HEK293T (cell line): ENCODE results near the gene MTIF3.

Source experiments
- BHLHE40 ChIP-seq: fragments of 450-650 bp; IDR thresholded peaks from 2 replicates; pipeline ENCODE4 v1.6.1; 2016; ENCODE audit warnings: mild to moderate bottlenecking, moderate library complexity, borderline replicate concordance
- CTBP1 ChIP-seq: fragments of 450-650 bp; IDR thresholded peaks from 2 replicates; pipeline ENCODE4 v1.6.1; 2016; ENCODE audit warnings: borderline replicate concordance
- ELF4 ChIP-seq: fragments of 450-650 bp; IDR thresholded peaks from 2 replicates; pipeline ENCODE4 v1.6.1; 2017; ENCODE audit warnings: antibody characterized with exemption
- FOXA1 ChIP-seq: fragments of 450-650 bp; IDR thresholded peaks from 2 replicates; pipeline ENCODE4 v1.6.1; 2016; ENCODE audit warnings: mild to moderate bottlenecking
- FOXK2 ChIP-seq: fragments of 450-650 bp; IDR thresholded peaks from 2 replicates; pipeline ENCODE4 v1.6.1; 2016; ENCODE audit warnings: mild to moderate bottlenecking
- FOXM1 ChIP-seq: fragments of 450-650 bp; IDR thresholded peaks from 2 replicates; pipeline ENCODE4 v1.6.1; 2017; ENCODE audit warnings: mild to moderate bottlenecking, borderline replicate concordance
- SP1 ChIP-seq: fragments of 450-650 bp; IDR thresholded peaks from 2 replicates; pipeline ENCODE4 v1.6.1; 2017
- TARDBP ChIP-seq: fragments of 450-650 bp; IDR thresholded peaks from 2 replicates; pipeline ENCODE4 v1.6.1; 2016
- ZNF384 ChIP-seq: fragments of 450-650 bp; IDR thresholded peaks from 2 replicates; pipeline ENCODE4 v1.6.1; 2016
- TF ChIP-seq, protein P1 (sequence below): fragments of 450-650 bp; IDR thresholded peaks from 2 replicates; pipeline ENCODE4 v1.6.1; 2016

DNA sequence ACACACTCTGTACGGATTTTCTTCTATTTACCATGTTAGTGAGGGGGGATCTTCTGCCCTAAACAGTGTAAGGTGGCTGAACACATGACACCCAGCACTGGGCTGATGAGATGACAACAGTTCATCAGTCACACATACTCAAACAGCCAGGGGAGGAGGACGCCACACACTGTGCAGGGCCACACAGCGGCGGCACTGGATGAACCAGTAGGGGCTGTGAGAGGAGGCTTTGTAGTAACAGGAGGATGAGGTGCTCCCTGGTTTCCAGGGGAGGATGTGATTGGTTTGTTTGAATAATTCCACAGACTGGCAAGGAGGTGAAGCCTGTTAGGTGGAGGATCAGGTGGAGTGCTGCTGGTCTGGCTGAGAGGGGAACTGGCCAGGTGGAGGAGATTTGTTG, 42.3 kb downstream of the MTIF3 start:
- no peak for TF ChIP-seq BHLHE40
- TF ChIP-seq FOXA1 = no peak
- no peak for TF ChIP-seq TARDBP
- TF ChIP-seq CTBP1 = no peak
- no peak for TF ChIP-seq FOXM1
- no peak for TF ChIP-seq ELF4
- TF ChIP-seq FOXK2 = no peak
- TF ChIP-seq ZNF384 = no peak
- TF ChIP-seq, protein P1, sequence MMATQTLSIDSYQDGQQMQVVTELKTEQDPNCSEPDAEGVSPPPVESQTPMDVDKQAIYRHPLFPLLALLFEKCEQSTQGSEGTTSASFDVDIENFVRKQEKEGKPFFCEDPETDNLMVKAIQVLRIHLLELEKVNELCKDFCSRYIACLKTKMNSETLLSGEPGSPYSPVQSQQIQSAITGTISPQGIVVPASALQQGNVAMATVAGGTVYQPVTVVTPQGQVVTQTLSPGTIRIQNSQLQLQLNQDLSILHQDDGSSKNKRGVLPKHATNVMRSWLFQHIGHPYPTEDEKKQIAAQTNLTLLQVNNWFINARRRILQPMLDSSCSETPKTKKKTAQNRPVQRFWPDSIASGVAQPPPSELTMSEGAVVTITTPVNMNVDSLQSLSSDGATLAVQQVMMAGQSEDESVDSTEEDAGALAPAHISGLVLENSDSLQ = no peak
- no peak for TF ChIP-seq SP1
